AG09309 (cell line): ENCODE results near the gene TBCC.

Experiments used
- DNase-seq: peaks from one replicate; pipeline ENCODE4 v3.0.0-alpha.2; 2010; ENCODE audit warnings: low read depth
- H3K4me3 ChIP-seq: 2 replicates; pipeline ENCODE4 v1.5.1; 2011; ENCODE audit warnings: mild to moderate bottlenecking, low read depth, low read length, moderate library complexity; ENCODE audit not compliant: control insufficient read depth
- TF ChIP-seq, protein P1 (sequence below): IDR thresholded peaks from 2 replicates; pipeline ENCODE4 v1.5.1; 2011; ENCODE audit warnings: mild to moderate bottlenecking, low read depth, low read length, inconsistent platforms; ENCODE audit not compliant: insufficient read depth, control insufficient read depth; ENCODE audit errors: missing control alignments

TBCC gene

GRCh38 chr6:42729731-42730130 lies 16.2 kb downstream of the TBCC start:
- no peak overlapping the region for H3K4me3 ChIP-seq
- TF ChIP-seq, protein P1, sequence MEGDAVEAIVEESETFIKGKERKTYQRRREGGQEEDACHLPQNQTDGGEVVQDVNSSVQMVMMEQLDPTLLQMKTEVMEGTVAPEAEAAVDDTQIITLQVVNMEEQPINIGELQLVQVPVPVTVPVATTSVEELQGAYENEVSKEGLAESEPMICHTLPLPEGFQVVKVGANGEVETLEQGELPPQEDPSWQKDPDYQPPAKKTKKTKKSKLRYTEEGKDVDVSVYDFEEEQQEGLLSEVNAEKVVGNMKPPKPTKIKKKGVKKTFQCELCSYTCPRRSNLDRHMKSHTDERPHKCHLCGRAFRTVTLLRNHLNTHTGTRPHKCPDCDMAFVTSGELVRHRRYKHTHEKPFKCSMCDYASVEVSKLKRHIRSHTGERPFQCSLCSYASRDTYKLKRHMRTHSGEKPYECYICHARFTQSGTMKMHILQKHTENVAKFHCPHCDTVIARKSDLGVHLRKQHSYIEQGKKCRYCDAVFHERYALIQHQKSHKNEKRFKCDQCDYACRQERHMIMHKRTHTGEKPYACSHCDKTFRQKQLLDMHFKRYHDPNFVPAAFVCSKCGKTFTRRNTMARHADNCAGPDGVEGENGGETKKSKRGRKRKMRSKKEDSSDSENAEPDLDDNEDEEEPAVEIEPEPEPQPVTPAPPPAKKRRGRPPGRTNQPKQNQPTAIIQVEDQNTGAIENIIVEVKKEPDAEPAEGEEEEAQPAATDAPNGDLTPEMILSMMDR = no peak
- no peak for DNase-seq

- no peak overlapping the region for H3K4me3 ChIP-seq
- TF ChIP-seq, protein P1 = no peak
- no peak for DNase-seq
Measured at GRCh38 chr6:42727627-42728026, 18.3 kb downstream of the TBCC start.

DNA sequence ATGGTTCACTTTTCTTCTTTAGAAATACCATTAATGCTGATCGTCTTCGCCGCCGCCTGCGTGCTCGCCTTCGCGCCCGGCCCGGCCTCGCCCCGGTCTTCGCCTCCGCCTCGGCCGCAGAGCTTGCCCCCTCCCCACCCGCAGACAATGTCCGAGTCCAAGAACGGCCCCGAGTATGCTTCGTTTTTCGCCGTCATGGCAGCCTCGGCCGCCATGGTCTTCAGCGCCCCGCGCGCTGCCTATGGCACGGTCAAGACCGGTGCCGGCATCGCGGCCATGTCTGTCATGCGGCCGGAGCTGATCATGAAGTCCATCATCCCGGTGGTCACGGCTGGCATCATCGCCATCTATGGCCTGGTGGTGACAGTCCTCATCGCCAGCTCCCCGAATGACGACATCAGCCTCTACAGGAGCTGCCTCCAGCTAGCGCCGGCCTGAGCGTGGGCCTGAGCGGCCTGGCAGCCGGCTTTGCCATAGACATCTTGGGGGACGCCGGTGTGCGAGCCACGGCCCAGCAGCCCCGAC lies 18.8 kb downstream of the TBCC start:
- TF ChIP-seq, protein P1 = no peak
- DNase-seq = no peak
- no peak overlapping the region for H3K4me3 ChIP-seq

DNA sequence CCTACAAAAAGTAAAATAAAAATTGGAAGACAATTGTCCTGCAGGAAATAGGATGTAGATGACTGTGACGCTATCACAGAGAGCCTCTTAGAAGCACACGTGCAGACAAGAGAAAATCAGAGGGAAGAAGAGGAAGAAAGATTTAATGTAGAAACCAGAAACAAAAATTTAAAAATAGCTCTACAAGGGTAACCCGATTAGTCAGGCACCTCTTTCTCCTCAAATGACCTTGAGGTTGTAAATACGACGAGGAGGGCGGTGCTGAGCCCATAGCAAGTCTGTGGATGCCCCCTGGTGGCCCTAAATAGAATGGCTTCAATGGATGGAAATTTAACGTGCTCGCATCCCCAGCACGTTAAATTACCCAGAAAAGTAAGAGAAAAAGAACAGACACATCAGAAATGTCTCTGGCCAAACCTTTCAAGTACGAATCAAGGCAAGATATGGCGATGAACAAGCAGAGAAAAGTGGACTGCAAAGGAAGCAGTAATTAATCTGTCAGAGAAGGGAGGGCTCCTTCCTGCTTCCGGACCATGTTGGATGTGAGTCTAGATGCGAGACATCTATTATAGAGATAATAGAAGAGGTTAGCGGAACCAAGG lies 19.3 kb downstream of the TBCC start:
- peak overlapping the region; percentile 24 for H3K4me3 ChIP-seq
- TF ChIP-seq, protein P1 = peak; percentile 86
- DNase-seq = peak; percentile 75

DNA sequence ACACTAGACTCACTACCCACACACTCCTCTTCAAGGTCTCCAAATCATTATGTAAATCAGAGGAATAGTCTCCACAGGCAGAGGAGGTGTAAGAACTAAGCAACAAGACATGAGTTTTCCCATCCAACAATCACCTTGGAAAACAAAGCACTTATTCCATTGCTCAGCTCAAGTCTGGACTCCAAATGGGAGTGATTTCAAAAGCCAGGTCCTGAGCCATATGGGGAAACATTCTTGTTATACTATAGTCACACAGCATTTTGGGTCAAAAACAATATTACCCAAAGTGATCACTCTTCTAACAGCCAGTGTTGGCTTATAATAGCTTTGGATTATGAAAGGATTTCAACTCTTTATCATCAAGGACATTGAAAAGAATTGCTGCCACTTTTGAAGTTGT lies 19.9 kb downstream of the TBCC start:
- DNase-seq = no peak
- TF ChIP-seq, protein P1 = no peak
- H3K4me3 ChIP-seq = no peak overlapping the region

DNA sequence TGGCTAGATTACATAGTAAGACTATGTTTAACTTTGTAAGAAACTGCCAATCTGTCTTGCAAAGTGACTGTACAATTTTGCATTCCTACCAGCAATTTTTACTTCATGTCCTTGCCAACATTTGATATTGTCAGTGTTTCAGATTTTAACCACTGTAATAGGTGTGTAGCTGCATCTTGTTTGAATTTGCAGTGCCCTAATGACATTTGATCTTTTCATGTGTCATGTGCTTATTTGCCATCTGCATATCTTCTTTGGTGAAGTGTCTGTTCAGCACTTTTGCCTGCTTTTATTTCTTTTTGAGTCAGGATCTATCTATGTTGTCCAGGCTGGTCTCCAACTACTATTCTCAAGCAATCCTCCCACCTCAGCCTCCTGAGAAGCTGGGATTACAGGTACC lies 21.1 kb downstream of the TBCC start:
- TF ChIP-seq, protein P1 = no peak
- H3K4me3 ChIP-seq = no peak overlapping the region
- DNase-seq = no peak

- DNase-seq = no peak
- TF ChIP-seq, protein P1 = no peak
- no peak within 1 kb of the TSS for H3K4me3 ChIP-seq
Measured at GRCh38 chr6:42722497-42722896, 23.4 kb downstream of the TBCC start, which contains the start of gene PRPH2. PRPH2 (minus strand) TSS chr6:42722597; CDS start chr6:42722334, 263 bp downstream.
